ENCODE measurements around the gene CADPS.

CADPS gene

DNA sequence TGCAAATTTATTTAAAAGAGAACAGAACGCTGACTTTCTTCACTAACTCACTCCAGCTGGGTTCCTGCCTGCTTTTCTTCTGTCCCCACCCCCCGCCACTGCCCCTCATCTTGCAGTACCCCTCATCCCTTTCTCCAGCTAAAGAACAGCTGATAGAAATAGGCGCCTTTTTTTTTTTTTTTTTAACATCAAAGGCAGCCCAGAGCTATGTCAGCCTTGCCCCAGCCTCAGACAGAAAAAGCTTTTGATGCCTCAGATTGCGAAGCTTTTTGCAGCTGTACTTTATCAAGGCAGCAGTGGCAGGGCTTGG lies 1.8 kb downstream of the CADPS start:
- no peak for FAIRE-seq

DNA sequence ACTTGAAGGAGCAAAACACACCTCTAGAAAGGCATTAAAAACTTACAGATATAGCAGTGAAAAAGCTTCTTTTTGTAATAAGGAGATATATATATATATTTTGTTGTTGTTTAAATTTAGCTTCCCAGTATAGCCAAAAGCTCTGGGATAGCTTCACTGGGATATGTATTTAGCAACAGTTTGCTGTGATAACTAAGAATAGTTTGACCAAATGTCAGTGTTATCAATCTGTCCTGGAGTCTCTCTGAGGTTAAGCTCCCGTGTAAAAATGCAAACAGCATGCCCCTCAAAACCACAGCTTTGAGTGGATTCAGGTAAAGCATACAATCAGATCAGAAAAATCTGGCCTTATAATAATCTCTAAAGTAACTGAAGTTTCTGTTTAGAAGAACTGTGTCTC lies 2.9 kb downstream of the CADPS start:
- FAIRE-seq, result no peak

DNA sequence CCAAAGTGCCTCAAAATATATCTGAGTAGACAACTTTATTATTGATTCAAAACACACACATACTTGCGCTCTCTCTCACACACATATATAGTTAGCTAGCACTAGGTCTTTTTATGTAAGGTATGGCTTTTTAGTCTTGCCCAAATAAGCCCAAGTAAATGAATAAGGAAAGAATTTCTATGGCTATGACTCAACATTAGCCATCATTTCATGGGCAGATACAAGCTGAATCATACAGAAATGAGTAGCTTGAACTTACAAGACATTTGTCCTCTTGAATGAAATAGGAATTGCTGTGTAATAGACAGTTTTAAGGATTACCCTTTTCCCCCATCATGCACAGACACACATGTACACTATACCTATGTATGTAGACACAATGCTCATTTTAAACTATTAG lies 4.9 kb downstream of the CADPS start:
- no peak for FAIRE-seq

DNA sequence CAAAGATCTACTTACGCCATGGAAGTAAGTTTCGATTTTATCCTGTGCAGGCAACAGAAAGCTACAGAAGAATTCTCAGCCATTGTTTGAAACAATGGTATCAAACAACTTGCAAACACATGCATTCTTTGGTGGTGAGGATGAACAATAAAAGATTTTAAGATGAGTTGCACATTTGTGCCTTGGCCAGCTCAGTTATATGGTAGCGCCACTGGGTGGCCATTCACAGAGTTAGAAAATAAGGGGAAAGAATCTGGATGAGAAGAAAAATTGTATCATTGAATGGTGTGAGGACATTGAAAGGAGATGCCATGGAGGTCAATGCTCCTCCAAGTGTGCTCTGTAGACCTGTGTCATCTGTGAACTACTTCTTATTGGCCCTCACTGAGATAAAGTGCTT lies 11.6 kb downstream of the CADPS start:
- no peak for FAIRE-seq

DNA sequence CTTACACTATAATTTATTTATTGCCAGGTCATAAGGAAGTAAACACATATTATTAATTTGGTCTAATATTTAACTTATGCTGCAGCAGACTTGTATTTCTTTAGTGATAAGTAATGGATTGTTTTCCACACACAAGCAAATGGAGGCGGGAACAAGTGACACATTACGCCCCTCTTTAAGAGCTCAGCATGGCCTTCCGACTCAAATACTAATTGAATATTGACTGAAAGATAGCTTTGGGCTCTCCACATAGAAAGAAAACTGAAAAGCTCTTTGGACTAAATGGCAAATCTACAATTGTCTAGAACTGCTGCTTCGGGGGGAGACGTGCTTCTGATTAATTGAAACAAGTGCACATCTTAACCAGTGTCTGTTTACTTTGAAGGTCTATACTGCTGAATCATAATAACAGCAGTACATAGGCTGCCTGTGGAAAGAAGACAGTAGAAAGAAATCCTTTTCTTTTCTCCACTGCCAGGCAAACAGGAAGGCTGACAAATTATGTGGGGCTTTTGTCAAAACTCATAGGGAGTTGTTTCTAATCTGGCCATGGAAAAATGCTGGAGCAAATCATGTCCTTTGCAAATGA lies 15.9 kb downstream of the CADPS start:
- FAIRE-seq, result no peak

DNA sequence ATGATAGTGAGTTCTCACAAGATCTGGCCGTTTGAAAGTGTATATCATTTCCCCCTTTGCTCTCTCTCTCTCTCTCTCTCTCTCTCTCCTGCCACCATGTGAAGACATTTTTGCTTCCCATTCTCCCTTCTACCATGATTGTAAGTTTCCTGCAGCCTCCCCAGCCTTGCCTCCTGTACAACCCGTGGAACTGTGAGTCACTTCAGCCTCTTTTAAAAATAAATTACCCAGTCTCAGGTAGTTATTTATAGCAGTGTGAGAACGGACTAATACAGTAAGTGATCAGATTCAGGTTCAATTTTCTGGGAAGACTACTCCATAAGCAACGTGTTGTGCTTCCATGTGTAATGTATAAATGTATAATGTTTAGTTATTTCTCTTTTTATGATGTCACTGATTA lies 29.2 kb downstream of the CADPS start:
- FAIRE-seq, result no peak

DNA sequence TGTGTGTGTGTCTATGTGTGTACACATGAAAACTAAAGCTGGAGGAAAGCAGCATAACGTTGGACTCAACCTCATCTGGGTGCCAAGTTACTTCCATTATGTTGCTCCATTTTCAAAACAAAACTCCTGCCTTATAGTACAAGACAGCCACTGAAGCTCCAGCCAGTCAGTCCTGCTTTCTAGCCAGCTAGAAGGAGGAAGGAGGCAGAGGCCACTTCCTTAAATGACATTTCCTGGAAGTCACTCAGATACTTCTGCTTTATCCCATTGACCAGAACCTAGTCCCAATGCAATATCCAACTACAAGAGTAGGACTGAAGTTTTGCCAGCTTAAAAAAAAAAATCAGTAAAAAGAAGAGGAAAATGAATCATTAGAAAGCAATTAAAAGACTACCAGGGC lies 31.7 kb downstream of the CADPS start:
- no peak for FAIRE-seq

DNA sequence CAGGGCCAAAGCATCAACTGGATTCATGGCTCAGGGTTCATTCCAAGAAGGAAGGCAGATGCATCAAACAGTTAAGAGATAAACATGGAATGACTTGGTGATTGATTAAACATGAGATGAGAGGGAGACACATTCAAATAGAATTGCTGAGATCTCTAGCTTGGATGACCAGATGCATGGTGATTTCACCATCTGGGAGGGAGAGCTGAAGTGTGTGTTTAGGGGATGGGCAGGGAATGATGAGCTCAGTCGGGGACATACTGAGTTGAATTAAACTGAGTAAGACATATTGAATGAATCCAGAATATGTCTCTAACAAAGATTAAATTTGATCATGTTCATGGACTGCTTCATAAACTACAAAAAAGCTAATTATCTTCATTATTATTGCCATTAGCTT lies 35.5 kb downstream of the CADPS start:
- no peak for FAIRE-seq

DNA sequence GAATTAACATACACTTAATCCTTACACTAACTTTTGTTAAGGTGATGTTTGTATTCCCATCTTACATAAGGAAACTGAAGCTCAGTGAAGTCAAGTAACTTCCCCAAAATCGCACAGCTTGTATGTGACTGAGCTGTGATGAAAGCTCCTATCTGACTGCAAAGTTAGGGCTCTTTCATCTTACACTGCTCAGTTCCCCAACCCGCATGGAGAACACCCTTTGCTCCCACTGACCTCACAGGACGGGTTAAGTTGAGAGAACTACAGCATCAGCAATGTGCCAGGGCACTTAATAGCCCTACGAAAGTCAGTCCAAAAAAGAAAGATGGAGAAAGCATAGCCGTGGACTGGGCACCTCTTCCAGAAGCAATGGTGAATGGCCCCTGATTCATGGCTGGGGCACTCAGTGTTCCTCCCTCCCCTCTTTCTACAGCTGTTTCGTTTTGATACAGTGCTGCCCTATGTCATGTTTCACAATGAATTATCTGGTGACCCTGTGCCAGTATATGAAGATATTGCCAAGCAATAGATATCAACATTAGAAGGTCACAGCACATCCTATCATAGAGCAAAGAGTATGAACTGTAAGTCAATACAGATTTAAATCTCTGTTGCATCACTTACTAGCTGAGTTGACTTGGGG lies 38.0 kb downstream of the CADPS start:
- no peak for FAIRE-seq

DNA sequence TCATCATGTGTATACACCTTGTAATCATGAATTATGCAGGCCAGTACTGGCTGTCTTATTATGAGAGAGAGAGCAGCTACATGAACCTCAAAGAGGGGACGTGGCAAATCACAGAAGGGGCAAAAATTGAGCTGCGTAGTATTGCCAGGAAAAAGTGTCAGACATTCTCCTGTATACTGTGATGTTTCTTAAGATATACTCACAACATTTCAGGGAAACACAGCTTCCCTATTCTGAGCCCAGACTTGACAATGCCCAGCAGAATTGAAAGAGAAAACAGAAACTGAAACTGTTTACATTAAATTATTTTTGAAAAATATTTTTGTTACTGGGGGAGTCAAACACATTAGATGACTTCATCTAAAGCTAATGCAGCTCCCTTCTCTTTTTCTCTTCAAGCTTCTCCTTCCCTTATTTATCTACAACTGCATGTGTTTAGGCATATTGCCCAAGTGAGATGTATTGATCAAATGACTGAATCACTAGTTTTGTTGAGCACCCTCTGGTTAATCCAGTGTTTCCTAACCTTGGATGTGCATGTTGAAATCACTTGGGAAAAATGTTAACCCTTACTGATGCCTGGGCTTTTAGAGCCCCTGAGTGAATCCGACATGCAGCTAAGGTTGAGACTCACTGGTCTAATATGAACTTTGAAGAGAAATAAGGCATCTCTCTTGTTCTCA lies 39.5 kb downstream of the CADPS start:
- FAIRE-seq, result no peak

DNA sequence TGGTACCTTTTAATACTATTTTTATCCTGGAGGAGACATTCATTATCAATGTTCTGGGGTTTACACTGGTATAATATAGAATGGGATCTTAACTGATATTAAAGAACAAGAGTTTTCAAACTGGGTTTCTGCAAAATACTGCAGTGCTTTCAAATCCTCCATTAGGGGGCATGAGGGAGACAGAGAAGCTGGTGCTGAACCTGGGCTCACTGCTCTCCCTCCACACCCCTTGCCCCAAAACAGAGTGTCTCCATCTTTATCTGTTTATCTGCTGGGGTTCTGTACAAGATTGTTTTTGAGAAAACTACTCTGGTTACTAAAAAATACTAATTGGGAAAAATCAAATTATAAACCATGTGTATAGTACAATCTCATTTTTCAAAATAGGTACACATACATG lies 41.7 kb downstream of the CADPS start:
- FAIRE-seq, result no peak

DNA sequence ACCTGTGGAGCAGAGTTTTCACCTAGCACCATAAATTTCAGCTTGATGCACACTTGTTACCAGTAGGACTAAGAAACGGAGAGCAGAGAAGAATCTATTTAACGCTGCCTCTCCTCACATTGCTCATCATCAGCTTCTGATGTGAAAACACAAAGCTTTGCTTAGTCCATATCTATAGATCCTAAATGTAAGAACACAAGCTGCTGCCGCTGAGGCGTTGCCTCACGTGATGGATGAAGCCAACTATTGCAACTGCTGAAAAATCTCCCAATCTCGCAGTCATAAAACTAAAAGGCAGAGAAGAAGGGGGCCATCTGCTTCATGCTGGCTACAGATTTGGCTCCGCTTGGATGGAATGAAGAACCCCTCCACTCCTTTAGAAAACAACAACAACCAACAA lies 42.7 kb downstream of the CADPS start:
- FAIRE-seq, result no peak

DNA sequence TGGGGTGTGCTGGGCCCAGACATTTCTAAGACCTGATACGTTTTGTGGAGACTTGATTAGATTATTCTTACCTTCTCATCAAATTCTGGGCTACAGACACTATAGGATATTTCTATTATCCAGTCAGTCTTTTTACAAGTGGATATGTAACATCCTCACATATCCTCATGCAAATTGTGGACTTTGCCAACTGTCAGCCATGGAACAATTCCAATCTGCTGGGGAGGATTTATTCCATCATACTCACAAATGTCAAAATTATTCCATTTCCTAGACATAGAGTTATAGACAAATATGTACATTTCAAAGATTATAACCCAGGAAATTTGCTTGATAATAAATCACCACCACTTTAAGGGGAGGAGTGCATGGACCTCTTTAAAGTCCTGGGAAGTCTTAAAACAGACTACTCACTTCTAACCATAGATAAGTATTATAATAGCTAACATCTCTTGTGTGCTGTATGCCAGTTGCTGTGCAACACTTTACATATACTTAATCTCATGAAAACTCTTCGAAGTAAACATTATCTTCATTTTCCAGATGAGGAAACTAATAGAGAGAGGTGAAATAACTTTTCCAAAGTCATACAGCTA lies 44.4 kb downstream of the CADPS start:
- FAIRE-seq, result no peak

DNA sequence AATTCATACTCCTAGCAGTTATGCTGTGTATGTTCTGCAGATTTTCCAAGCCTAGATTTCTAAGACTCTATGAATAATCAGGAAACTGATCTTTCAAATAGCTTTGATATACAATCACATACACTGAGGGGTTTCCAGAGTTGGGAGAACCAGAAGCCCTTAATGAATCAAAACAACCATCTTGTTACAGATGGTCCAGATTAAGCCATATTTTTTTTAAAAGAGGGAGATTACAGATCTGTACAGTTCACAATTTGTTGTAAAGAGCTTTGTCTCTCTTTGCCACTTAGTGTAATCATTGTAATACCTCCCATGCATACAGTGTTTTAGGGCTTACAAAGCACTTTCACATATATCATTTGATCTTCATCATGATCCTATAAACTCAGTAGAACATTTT lies 47.7 kb downstream of the CADPS start:
- no peak for FAIRE-seq

DNA sequence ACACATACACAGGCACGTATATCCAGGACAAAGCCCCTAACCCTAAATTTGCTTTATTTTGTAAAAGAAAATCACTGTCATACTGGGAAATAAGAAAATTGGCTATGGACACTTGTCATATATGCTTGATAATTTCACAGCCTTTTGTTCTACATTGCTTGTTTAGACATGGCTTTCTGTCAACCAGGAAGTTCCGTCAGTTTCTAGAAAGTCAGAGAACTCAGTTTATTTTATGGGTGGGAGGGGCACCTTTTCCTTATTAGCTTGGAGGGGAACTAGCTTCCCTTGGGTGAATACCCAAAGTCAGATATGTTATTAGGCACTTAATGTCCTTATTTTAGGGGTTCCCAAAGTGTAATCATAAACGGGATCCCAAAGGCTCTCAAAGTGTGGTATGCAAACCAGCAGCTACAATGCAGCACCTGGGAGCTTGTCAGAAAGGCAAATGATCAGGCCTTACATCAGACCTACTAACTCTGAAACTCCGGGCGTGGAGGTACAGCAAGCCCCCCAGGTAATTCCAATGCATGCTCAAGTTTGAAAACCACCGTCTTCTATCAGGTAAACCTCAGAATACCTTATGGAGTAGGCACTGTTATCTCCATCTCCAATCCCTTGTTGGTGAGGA lies 50.1 kb downstream of the CADPS start:
- no peak for FAIRE-seq

DNA sequence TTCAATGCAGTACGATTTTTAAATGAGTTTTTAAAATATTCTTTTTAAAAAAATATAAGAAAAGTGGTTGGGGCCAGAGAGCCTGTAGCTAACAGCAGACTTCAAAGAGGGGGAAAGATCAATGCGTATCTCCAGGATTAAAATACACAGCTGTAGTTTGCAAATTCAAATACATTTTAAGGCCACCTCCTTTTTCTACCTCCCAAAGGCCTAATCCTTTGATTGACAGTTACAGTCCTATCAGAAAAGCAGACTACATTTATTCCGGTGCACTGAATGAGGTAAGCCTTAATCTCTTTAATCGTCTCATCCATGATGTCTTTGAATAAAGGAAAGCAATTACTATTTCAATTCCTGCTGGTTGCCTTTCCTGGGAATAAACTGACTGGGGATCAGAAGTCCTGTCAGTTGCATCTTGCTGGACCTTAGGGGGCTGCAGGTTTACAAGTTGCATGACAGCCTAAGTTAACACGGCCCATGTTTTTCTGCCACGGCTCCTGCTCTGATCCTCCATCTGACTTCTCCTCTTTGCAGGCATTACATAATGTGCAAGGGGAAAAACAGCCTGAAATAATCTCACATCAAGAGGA lies 51.7 kb downstream of the CADPS start:
- no peak for FAIRE-seq

DNA sequence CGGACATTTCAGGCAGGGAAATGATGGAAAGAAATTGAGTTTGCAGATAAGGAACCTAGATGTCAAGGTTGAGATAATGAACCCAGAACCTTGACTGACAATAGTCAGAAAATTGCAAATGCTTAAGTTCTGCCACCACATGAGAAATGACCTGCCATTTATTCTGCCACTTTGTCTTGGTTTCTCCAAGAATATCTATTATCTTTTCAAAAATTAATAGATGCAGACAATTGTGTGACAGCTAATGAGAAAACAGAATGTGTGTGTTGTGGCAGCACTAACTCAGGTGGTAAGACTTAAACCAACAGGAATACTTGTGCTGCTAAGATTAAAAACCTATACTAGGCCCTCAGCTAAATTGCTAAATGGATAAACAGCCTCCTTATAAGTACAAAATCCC lies 52.3 kb downstream of the CADPS start:
- no peak for FAIRE-seq

DNA sequence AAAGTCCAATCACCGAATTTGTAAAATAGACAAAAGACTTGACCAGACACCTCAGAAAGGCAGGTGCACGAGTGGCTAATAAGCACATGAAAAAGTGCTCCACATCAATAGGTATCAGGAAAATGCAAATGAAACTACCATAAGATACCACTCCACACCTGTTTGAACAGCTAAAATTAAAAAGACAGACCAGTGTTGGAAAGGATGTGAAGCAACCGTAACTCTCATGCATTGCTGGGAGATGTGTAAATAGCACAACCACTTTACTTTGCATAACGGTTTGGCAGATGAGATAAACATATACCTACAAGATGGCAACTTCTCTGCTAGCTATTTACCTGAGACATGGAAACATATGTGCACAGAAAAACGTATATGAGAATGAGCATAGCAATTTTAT lies 56.9 kb downstream of the CADPS start:
- no peak for FAIRE-seq

DNA sequence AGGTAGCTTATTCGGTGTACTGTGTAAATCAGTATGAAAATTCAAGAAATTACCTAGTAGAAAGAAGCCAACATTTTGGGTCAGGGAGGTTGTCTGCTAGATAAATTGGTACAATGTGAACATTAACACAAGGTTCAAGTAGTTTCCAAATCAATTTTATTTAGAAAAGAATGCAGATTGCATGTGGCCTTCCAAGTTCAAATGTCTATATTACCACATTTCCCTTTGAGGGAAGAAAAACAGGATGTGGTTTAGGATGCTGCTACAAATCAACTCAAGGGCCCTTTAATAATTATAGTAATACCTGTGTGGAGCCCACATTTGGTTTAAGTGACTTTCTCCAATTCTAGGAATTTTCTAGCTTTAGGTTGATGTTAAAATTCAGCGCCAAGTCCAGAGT lies 57.5 kb downstream of the CADPS start:
- FAIRE-seq, result no peak

DNA sequence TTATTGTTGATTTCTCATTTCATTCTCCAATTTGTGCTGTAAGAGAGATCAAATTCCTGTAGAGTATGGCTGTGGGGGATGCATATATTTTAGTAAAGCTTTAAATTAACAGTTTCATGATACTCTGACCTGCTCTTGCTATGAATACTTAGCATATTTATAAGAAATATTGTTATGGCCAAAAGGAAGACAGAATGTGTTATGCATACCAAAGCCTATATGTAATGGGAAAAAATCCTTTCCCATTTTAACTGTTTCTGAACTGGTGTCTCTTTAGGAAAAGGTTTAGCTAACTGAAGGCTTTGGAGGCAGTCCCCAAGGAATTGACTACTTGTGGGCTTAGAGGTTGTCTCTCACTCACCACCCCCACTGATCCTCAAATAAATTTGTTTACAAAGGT lies 59.2 kb downstream of the CADPS start:
- FAIRE-seq, result no peak

DNA sequence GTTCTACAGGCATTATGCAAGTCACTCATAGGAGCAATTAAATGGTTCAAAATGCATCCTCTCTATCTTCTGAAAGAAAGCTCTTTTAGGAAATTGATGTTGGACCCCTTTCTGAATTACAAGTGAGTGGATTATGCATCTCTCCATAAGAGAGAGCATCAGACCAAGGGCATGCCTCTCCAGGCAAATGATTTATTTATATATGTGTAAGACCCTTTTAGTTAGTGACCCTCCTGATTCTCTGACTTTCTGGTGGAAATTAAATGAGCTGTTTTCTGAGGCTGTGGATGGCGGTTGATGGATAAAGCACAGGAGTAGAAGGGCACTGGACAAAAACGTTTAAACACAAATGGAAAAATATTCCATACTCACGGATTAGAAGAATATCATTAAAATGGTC lies 62.6 kb downstream of the CADPS start:
- no peak for FAIRE-seq

DNA sequence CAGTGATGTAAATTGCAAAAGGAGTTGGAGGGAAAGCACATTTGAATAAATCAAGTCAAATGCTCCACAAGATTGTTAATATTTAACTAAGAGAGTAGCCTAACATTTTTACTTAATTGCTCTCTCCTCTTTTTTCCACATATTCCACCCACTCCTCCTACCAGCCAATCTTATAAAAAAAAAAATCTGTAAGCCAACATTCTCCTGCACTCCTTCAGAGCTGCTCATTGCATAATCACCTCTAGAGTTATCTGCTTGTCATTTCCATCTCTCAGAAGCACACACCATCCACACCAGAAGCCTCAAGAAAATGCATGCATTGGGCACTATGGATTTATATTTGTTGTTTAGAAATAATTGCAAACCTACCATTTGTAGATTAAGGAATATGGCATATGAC lies 64.1 kb downstream of the CADPS start:
- FAIRE-seq, result no peak

DNA sequence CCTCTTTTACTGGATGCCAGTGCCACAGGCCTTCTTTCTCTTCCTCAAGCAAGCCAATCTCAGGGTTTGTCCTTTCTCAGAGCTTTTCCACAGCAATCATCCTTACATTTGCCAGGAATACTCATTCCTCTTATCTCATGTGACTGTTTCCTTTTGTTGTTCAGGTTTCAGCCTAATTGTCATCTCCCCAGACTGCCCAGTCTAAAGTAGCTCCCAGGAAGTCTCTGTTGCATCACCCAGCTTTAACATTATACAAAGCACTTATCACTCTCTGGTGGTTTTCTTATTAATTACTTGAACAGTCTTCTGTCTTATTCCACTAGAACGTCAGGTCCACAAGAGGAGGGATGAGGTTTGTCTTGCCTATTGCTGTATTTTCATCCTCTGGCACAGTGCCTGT lies 65.8 kb downstream of the CADPS start:
- FAIRE-seq, result no peak
